Measurements from ENCODE around the gene RABEP2.

DNA sequence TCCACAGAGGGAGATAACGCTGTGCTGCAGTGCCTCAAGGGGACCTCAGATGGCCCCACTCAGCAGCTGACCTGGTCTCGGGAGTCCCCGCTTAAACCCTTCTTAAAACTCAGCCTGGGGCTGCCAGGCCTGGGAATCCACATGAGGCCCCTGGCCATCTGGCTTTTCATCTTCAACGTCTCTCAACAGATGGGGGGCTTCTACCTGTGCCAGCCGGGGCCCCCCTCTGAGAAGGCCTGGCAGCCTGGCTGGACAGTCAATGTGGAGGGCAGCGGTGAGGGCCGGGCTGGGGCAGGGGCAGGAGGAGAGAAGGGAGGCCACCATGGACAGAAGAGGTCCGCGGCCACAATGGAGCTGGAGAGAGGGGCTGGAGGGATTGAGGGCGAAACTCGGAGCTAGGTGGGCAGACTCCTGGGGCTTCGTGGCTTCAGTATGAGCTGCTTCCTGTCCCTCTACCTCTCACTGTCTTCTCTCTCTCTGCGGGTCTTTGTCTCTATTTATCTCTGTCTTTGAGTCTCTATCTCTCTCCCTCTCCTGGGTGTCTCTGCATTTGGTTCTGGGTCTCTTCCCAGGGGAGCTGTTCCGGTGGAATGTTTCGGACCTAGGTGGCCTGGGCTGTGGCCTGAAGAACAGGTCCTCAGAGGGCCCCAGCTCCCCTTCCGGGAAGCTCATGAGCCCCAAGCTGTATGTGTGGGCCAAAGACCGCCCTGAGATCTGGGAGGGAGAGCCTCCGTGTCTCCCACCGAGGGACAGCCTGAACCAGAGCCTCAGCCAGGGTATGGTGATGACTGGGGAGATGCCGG, 7.5 kb upstream of the RABEP2 start:
- TF ChIP-seq, protein P1, sequence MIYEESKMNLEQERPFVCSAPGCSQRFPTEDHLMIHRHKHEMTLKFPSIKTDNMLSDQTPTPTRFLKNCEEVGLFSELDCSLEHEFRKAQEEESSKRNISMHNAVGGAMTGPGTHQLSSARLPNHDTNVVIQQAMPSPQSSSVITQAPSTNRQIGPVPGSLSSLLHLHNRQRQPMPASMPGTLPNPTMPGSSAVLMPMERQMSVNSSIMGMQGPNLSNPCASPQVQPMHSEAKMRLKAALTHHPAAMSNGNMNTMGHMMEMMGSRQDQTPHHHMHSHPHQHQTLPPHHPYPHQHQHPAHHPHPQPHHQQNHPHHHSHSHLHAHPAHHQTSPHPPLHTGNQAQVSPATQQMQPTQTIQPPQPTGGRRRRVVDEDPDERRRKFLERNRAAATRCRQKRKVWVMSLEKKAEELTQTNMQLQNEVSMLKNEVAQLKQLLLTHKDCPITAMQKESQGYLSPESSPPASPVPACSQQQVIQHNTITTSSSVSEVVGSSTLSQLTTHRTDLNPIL (CRISPR knock-in tag; IDR thresholded peaks at IDR 0.05; ENCODE audit: low read depth) = no peak
- TF ChIP-seq, protein P2, sequence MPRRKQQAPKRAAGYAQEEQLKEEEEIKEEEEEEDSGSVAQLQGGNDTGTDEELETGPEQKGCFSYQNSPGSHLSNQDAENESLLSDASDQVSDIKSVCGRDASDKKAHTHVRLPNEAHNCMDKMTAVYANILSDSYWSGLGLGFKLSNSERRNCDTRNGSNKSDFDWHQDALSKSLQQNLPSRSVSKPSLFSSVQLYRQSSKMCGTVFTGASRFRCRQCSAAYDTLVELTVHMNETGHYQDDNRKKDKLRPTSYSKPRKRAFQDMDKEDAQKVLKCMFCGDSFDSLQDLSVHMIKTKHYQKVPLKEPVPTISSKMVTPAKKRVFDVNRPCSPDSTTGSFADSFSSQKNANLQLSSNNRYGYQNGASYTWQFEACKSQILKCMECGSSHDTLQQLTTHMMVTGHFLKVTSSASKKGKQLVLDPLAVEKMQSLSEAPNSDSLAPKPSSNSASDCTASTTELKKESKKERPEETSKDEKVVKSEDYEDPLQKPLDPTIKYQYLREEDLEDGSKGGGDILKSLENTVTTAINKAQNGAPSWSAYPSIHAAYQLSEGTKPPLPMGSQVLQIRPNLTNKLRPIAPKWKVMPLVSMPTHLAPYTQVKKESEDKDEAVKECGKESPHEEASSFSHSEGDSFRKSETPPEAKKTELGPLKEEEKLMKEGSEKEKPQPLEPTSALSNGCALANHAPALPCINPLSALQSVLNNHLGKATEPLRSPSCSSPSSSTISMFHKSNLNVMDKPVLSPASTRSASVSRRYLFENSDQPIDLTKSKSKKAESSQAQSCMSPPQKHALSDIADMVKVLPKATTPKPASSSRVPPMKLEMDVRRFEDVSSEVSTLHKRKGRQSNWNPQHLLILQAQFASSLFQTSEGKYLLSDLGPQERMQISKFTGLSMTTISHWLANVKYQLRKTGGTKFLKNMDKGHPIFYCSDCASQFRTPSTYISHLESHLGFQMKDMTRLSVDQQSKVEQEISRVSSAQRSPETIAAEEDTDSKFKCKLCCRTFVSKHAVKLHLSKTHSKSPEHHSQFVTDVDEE (CRISPR knock-in tag; IDR thresholded peaks at IDR 0.05) = no peak
- TF ChIP-seq SNAI2 (CRISPR knock-in tag; IDR thresholded peaks at IDR 0.05) = no peak
- TF ChIP-seq ZFP3 (CRISPR knock-in tag; IDR thresholded peaks at IDR 0.05) = no peak
